ENCODE data around the gene ZNF784. TPM values are rescaled to one million over a fixed set of nuclear protein-coding genes. Genes with fewer than 3 reads are reported as not detected.

Gene ZNF784
- total RNA-seq, 2 experiments from 2014 or later: 5.2 to 5.3 TPM

DNA sequence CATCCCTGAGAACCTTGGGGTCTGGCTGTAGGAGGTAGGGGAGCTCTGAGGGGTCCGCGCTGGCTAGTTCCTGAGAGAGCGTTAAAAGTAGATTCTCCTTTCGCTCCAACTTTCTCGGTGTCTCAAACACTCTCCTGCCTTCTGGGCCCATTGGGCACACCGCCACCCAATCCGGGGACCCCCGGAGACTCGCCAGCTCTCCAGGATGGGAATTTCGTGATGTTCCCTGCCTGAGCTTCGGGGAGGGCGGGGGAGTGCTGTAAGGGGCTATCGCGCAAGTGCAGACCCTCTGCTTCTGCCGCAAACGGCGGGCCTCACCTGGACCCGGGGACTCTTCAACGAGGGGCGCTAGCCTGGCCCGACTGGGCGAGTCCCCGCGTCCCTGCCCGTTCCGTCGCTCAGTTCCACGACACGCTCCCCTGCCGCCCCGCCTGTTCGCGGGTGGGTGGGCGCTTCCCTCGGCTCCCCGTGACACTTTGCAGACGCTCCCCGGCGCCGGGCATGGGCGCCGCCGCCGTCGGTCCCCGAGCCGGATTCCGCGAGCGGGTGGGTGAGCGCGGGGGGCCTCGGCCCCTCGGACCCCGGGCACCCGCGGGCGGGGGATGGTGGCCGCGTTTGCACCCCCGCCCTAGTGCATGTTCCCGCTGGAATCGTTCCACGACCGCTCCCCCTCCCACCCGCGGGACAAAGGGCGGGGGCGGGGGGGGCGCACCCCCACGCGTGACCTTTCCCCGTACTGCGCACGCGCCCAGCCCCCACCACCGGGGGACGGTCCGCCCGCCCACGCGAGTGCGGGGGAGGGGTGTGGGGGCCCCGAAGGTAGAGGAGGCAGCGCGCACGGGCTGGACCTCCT lies 23.6 kb upstream of the ZNF784 start, which contains the start of gene CCDC106:
TSS of gene CCDC106 (plus strand) at position 481 of the 853 bp plus-strand sequence. CDS start 835 bp downstream, outside the sequence.
- Mint-ChIP-seq H3K9me3 (ENCODE audit: insufficient read depth) (no peaks in the 10 kb centered on the region), H3K27ac (peak within 1 kb of the TSS; percentile 80), H3K27me3 (ENCODE audit: low read depth) (no peaks in the 10 kb centered on the region), H3K36me3 (ENCODE audit: low read depth) (peaks cover 25% of the 10 kb centered on the region), H3K4me3 (peak within 1 kb of the TSS; percentile 78), H3K4me1 (ENCODE audit: low read depth) (peaks cover 45% of the 10 kb centered on the region)
- ATAC-seq: peak; percentile 21
- peak; percentile 47 for DNase-seq
- CTCF ChIA-PET: interaction anchor here (1.2 to 4.7 kb wide), 7 partner anchors 8 to 144 kb away, joined by 3 to 39 read pairs (median 4); no protein-coding TSS in a partner anchor
- POLR2A ChIA-PET: interaction anchor here (0.7 to 2.0 kb wide), 4 partner anchors 9 to 48 kb away, joined by 3 to 8 read pairs (median 4); partner anchors contain the start of gene FIZ1

DNA sequence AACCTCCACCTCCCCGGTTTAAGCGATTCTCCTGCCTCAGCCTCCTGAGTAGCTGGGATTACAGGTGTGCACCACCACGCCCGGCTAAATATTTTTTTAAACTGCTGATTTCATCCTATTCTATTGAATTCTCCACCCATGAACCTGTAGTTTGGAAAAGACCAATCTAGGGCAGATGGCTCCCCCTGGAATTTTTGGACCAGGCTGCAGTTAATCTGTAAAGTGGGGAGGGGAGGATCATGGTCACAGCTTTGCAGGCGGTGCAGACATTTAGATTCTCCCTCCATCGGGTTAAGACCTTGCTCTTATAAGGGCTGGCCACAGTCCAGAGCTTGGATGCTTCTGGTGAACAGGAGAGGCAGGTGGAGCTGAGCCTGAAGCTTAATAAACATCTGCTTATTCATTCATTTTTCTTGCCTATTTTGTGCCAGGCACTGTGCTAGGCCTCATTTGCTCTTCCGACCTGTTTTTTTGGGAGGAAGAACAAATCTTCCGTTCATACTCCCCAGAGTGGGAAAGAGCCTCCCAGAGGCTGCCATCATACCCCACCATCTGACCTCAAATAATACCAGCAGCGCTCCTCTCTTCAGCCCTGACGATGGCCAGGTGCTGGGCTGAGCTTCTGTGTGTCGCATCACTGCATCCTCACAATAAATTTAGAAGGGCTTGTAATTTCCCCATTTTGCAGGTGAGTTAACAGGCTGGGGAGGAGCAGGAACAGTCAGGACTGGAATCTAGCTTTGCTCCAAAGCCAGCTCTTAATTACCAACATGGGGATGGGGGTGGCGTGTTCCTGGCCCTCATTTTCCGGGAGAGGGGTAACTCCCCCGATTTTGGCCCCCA lies 22.7 kb upstream of the ZNF784 start:
- ChIA-PET POLR2A (interaction anchor here (0.7 to 2.0 kb wide), 4 partner anchors 8 to 47 kb away, joined by 3 to 8 read pairs (median 4); partner anchors contain the start of gene FIZ1), CTCF (interaction anchor here (0.9 to 4.7 kb wide), 6 partner anchors 9 to 180 kb away, joined by 3 to 39 read pairs (median 4); no protein-coding TSS in a partner anchor)
- H3K36me3 Mint-ChIP-seq (ENCODE audit: low read depth): peaks cover 25% of the 10 kb centered on the region
- peaks cover 48% of the 10 kb centered on the region for H3K4me1 Mint-ChIP-seq (ENCODE audit: low read depth)
- peak overlapping the region; percentile 80 for H3K27ac Mint-ChIP-seq
- ATAC-seq (no peak), DNase-seq (no peak)
- H3K4me3 Mint-ChIP-seq: peak overlapping the region; percentile 78
- H3K27me3 Mint-ChIP-seq (ENCODE audit: low read depth): no peaks in the 10 kb centered on the region
- H3K9me3 Mint-ChIP-seq (ENCODE audit: insufficient read depth): no peaks in the 10 kb centered on the region

GRCh38 chr19:55645512-55645881 lies 21.1 kb upstream of the ZNF784 start:
- ATAC-seq (no peak), DNase-seq (no peak)
- Mint-ChIP-seq H3K4me1 (ENCODE audit: low read depth) (peaks cover 53% of the 10 kb centered on the region), H3K27ac (peak overlapping the region; percentile 52), H3K9me3 (ENCODE audit: insufficient read depth) (no peaks in the 10 kb centered on the region), H3K4me3 (peak overlapping the region; percentile 57), H3K36me3 (ENCODE audit: low read depth) (peaks cover 25% of the 10 kb centered on the region), H3K27me3 (ENCODE audit: low read depth) (no peaks in the 10 kb centered on the region)
- ChIA-PET CTCF (interaction anchor here (1.1 kb wide), 1 partner anchor 9 kb away, joined by 6 read pairs; no protein-coding TSS in a partner anchor), POLR2A (interaction anchor here (1.5 to 2.4 kb wide), 2 partner anchors 9 to 13 kb away, joined by 4 to 6 read pairs; no protein-coding TSS in a partner anchor)

DNA sequence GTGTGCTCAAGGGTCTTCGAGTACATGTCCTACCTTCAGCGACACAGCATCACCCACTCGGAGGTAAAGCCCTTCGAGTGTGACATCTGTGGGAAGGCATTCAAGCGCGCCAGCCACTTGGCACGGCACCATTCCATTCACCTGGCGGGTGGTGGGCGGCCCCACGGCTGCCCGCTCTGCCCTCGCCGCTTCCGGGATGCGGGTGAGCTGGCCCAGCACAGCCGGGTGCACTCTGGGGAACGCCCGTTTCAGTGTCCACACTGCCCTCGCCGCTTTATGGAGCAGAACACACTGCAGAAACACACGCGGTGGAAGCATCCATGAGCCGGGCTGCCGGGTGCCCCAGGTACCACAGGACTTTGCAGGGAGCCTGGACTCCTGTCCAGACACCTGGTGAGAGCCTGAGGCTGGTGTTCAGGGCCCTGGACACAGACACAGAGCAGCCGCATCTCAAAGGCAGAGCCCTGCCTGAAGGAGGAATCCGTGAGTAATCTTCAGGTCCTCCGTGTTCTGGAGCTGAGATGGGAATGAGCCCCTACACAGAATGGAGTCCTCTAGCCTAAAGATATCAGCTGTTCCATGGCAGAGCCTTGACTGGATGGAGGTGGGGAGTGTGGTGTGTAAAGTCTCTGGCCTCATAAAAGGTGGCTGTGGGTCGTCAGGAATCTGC lies 20.6 kb upstream of the ZNF784 start:
- Mint-ChIP-seq H3K36me3 (ENCODE audit: low read depth) (peaks cover 25% of the 10 kb centered on the region), H3K27me3 (ENCODE audit: low read depth) (no peaks in the 10 kb centered on the region), H3K9me3 (ENCODE audit: insufficient read depth) (no peaks in the 10 kb centered on the region), H3K4me1 (ENCODE audit: low read depth) (peaks cover 54% of the 10 kb centered on the region), H3K27ac (peak overlapping the region; percentile 95), H3K4me3 (peak overlapping the region; percentile 86)
- DNase-seq (no peak), ATAC-seq (no peak)
- CTCF ChIA-PET: interaction anchor here (1.1 to 1.3 kb wide), 2 partner anchors 9 to 10 kb away, joined by 4 to 6 read pairs; partner anchors contain the start of gene U2AF2
- POLR2A ChIA-PET: interaction anchor here (1.5 to 2.4 kb wide), 2 partner anchors 9 to 12 kb away, joined by 4 to 6 read pairs; no protein-coding TSS in a partner anchor

DNA sequence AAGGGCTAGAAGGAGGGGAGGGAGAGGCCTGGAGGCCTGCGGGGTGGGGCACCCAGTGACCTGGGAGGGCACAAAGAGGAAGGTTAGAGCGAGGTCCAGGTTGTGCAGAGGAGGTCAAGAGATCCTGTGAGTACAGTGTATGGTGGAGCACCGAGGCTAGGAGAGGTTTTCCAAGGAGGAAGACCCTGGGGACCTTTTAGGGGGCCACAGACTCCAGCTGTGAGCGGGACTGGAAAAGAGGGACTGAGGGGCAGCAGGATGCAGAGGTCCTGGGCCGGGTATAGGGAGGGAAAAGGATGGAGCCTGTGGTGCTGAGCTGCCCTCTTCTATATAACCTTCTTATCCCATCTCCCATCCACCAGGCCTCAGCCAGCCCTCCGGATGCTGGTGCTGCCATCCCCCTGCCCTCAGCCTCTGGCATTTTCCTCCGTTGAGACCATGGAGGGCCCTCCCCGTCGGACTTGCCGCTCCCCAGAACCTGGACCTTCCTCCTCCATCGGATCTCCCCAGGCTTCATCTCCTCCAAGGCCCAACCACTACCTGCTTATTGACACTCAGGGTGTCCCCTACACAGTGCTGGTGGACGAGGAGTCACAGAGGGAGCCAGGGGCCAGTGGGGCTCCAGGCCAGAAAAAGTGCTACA lies 19.9 kb upstream of the ZNF784 start:
- ATAC-seq (no peak), DNase-seq (no peak)
- H3K27ac Mint-ChIP-seq: peak overlapping the region; percentile 95
- H3K4me1 Mint-ChIP-seq (ENCODE audit: low read depth): peaks cover 54% of the 10 kb centered on the region
- no peaks in the 10 kb centered on the region for H3K27me3 Mint-ChIP-seq (ENCODE audit: low read depth)
- POLR2A ChIA-PET: interaction anchor here (2.4 kb wide), 1 partner anchor 10 kb away, joined by 6 read pairs; no protein-coding TSS in a partner anchor
- H3K4me3 Mint-ChIP-seq: peak overlapping the region; percentile 86
- CTCF ChIA-PET: interaction anchor here (1.3 kb wide), 1 partner anchor 10 kb away, joined by 4 read pairs; the partner anchor contains the start of gene U2AF2
- peaks cover 25% of the 10 kb centered on the region for H3K36me3 Mint-ChIP-seq (ENCODE audit: low read depth)
- H3K9me3 Mint-ChIP-seq (ENCODE audit: insufficient read depth): no peaks in the 10 kb centered on the region

GRCh38 chr19:55643887-55644176 lies 19.5 kb upstream of the ZNF784 start:
- peaks cover 29% of the 10 kb centered on the region for H3K36me3 Mint-ChIP-seq (ENCODE audit: low read depth)
- peak overlapping the region; percentile 86 for H3K4me3 Mint-ChIP-seq
- ChIA-PET POLR2A (interaction anchor here (2.4 kb wide), 1 partner anchor 11 kb away, joined by 6 read pairs; no protein-coding TSS in a partner anchor), CTCF (interaction anchor here (1.3 to 1.9 kb wide), 2 partner anchors 10 to 11 kb away, joined by 4 to 9 read pairs; partner anchors contain the start of gene U2AF2)
- DNase-seq (no peak), ATAC-seq (no peak)
- H3K27me3 Mint-ChIP-seq (ENCODE audit: low read depth): no peaks in the 10 kb centered on the region
- peak overlapping the region; percentile 95 for H3K27ac Mint-ChIP-seq
- H3K9me3 Mint-ChIP-seq (ENCODE audit: insufficient read depth): no peaks in the 10 kb centered on the region
- peaks cover 59% of the 10 kb centered on the region for H3K4me1 Mint-ChIP-seq (ENCODE audit: low read depth)

DNA sequence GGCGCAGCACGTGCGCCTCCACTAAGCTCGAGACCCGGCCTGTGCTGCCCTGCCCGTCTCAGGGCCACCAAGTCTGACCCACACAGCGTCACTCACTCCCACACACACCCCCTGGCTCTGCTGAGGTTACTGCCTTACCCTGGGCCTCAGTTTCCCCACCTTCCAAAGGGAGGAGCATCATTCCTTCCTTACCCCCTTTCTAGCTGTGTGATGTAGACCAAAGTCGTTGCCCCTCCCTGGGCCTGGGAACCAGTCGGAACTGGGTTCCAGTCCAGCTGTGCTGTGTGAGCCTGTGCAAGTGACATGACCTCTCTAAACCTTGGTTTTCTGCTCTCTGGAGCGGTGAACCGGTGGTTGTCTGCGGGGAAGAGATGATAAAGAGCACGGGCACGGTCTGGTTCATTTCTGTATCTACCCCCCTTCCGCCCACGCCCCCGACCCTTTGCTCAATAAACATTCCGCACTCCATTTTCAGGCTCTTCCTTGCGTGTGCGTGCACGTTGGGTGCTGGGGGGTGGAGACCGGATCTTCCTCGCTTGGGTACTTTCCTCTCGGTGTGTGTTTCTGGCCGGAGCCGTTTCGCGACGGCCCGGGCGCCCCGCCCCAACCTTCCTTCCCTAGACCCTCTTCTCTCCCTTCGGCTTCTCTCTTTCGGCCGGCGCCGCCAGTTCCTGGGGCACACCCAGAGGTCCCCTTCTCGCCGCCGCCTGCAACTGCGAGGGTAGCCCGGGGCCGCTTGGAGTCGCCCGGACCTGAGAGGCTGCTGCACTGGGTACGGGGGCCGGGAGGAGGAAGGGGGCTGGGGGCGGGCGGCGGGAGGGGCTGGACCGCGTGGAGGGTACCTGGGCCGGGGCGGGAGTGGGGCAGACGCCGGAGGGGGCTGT lies 18.9 kb upstream of the ZNF784 start, which contains the start of gene ZNF581:
TSS of gene ZNF581 (plus strand) at position 647 of the 884 bp plus-strand sequence. CDS start 923 bp downstream, outside the sequence.
- DNase-seq: peak; percentile 82
- H3K27ac Mint-ChIP-seq: peak within 1 kb of the TSS; percentile 95
- peaks cover 32% of the 10 kb centered on the region for H3K36me3 Mint-ChIP-seq (ENCODE audit: low read depth)
- CTCF ChIA-PET: interaction anchor here (1.0 to 2.0 kb wide), 5 partner anchors 10 to 44 kb away, joined by 3 to 17 read pairs (median 6); partner anchors contain the start of genes FIZ1, U2AF2 and ZNF865
- POLR2A ChIA-PET: interaction anchor here (0.9 to 1.9 kb wide), 4 partner anchors 9 to 25 kb away, joined by 3 to 7 read pairs (median 4); partner anchors contain the start of gene U2AF2
- H3K9me3 Mint-ChIP-seq (ENCODE audit: insufficient read depth): no peaks in the 10 kb centered on the region
- H3K27me3 Mint-ChIP-seq (ENCODE audit: low read depth): no peaks in the 10 kb centered on the region
- peaks cover 58% of the 10 kb centered on the region for H3K4me1 Mint-ChIP-seq (ENCODE audit: low read depth)
- peak within 1 kb of the TSS; percentile 86 for H3K4me3 Mint-ChIP-seq
- ATAC-seq: peak; percentile 61

GRCh38 chr19:55642153-55643002 lies 18.0 kb upstream of the ZNF784 start:
- ChIA-PET POLR2A (interaction anchor here (0.9 to 1.9 kb wide), 4 partner anchors 10 to 25 kb away, joined by 3 to 7 read pairs (median 4); partner anchors contain the start of gene U2AF2), CTCF (interaction anchor here (1.0 to 2.0 kb wide), 5 partner anchors 9 to 43 kb away, joined by 3 to 17 read pairs (median 6); partner anchors contain the start of genes FIZ1, U2AF2 and ZNF865)
- peak; percentile 47 for DNase-seq
- no peaks in the 10 kb centered on the region for H3K27me3 Mint-ChIP-seq (ENCODE audit: low read depth)
- ATAC-seq: peak; percentile 12
- H3K27ac Mint-ChIP-seq: peak overlapping the region; percentile 95
- peaks cover 60% of the 10 kb centered on the region for H3K4me1 Mint-ChIP-seq (ENCODE audit: low read depth)
- H3K36me3 Mint-ChIP-seq (ENCODE audit: low read depth): peaks cover 37% of the 10 kb centered on the region
- peak overlapping the region; percentile 86 for H3K4me3 Mint-ChIP-seq
- no peaks in the 10 kb centered on the region for H3K9me3 Mint-ChIP-seq (ENCODE audit: insufficient read depth)

Measured in activated CD8-positive, alpha-beta T cell treated with anti-CD3 and anti-CD28 coated beads, Interleukin-2, amount 10 ng/mL, durations not matched to agents 7 days and 5 days (primary cell).